ENCODE results near the gene MADD. TPM values are rescaled to one million over a fixed set of nuclear protein-coding genes. Genes with fewer than 3 reads are reported as not detected.

The MADD gene
- total and polyA plus RNA-seq, 10 of the 15 experiments (the other 5 are each of a cell fraction or from before 2014, with no cell fraction given), result 0.47 to 35.4 (median 17.6) TPM

- TF ChIP-seq, protein P1, sequence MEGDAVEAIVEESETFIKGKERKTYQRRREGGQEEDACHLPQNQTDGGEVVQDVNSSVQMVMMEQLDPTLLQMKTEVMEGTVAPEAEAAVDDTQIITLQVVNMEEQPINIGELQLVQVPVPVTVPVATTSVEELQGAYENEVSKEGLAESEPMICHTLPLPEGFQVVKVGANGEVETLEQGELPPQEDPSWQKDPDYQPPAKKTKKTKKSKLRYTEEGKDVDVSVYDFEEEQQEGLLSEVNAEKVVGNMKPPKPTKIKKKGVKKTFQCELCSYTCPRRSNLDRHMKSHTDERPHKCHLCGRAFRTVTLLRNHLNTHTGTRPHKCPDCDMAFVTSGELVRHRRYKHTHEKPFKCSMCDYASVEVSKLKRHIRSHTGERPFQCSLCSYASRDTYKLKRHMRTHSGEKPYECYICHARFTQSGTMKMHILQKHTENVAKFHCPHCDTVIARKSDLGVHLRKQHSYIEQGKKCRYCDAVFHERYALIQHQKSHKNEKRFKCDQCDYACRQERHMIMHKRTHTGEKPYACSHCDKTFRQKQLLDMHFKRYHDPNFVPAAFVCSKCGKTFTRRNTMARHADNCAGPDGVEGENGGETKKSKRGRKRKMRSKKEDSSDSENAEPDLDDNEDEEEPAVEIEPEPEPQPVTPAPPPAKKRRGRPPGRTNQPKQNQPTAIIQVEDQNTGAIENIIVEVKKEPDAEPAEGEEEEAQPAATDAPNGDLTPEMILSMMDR (IDR thresholded peaks at IDR 0.05 in 2 of 3, conservative IDR thresholded peaks at IDR 0.05 in 1 of 3; ENCODE audit: control insufficient read depth in 2 of 3, extremely low read depth in 1 of 3, insufficient read depth in 1 of 3, low read depth in 3 of 3, low read length in 3 of 3), result no peak
These were observed 49.5 kb upstream of the MADD start (continued) for GRCh38 chr11:47220401-47220821.

- Histone ChIP-seq H3K79me2 (ENCODE audit: control insufficient read depth, insufficient read depth, low read length) (peaks cover 28% of the 10 kb centered on the region), H3K4me2 (ENCODE audit: control insufficient read depth, insufficient read depth) (no peak overlapping the region), H2AFZ (ENCODE audit: control insufficient read depth, low read depth, low read length) (no peak overlapping the region), H3K4me3 (no peak overlapping the region), H3K36me3 (ENCODE audit: control insufficient read depth in 2 of 2, insufficient read depth in 2 of 2, low read length in 1 of 2) (peaks cover 1 to 6% of the 10 kb centered on the region in 2 experiments; a peak in 2 of 4 replicates), H3K27me3 (replicated peaks in 1 of 2; ENCODE audit: control insufficient read depth in 2 of 2, insufficient read depth in 2 of 2, low read length in 1 of 2) (no peaks in the 10 kb centered on the region), H3K9me3 (replicated peaks; ENCODE audit: control insufficient read depth, insufficient read depth, low read length) (no peaks in the 10 kb centered on the region), H4K20me1 (ENCODE audit: control insufficient read depth, insufficient read depth) (no peaks in the 10 kb centered on the region), H3K4me1 (ENCODE audit: control insufficient read depth, insufficient read depth, low read length) (peaks cover 19% of the 10 kb centered on the region), H3K27ac (ENCODE audit: control insufficient read depth, insufficient read depth) (no peak overlapping the region), H3K9ac (ENCODE audit: control insufficient read depth, insufficient read depth, low read length) (no peak overlapping the region)
- no peak for TF ChIP-seq POU2F2 (IDR thresholded peaks at IDR 0.05; ENCODE audit: borderline replicate concordance, low read depth, low read length)
- TF ChIP-seq ZSCAN29 (IDR thresholded peaks at IDR 0.05), result no peak
- TF ChIP-seq CHD4 (IDR thresholded peaks at IDR 0.05), result no peak
- TF ChIP-seq MTA2 (IDR thresholded peaks at IDR 0.05; ENCODE audit: low read depth), result no peak
- TF ChIP-seq SREBF1 (IDR thresholded peaks at IDR 0.05; ENCODE audit: low read length), result no peak
- FAIRE-seq, result no peak
- in situ Hi-C loops (cut with MboI) (no loop called here), intact Hi-C loops (cut with micrococcal nuclease; ENCODE audit: unreplicated experiment) (no loop called here)
- CTCF ChIA-PET, result interaction anchor here (1.3 to 2.7 kb wide), 2 partner anchors 8 to 9 kb away, joined by 3 to 8 read pairs; partner anchors contain the start of gene DDB2
- RAD21 ChIA-PET (ENCODE audit: unreplicated experiment), result no interaction called here
- POLR2A ChIA-PET, result no interaction called here
- ATAC-seq, result no peak
- no peak for DNase-seq (ENCODE audit: low read depth, low spot score)
- BruUV-seq (replicated peaks), result no TSS peak
- WGBS (ENCODE audit: insufficient coverage, insufficient replicate concordance, low lambda C conversion rate, missing lambda C conversion rate), result 98% methylated on average over 2 of the region's 2 CpGs
- SMC1A ChIA-PET (ENCODE audit: uncharacterized antibody, unreplicated experiment), result interaction anchor here (1.0 kb wide), 1 partner anchor 10 kb away, joined by 3 read pairs; no protein-coding TSS in a partner anchor
These were observed 47.2 kb upstream of the MADD start for GRCh38 chr11:47222696-47223095.

Data from GM12878 (cell line).